Prostate gland (tissue), 2 donors: ENCODE measurements around the gene PCDHA11. TPM values are rescaled to one million over a fixed set of nuclear protein-coding genes. Genes with fewer than 3 reads are reported as not detected.
"Not testable (repeated sequence)": the region's sequence is repeated elsewhere in the genome, so short reads cannot be mapped to it uniquely, and the experiment has no call there.

Source experiments
- DNase-seq: peaks from one replicate; pipeline ENCODE4 v3.0.0-alpha.2; 2019; ENCODE audit warnings: low spot score
- H3K27ac ChIP-seq, 2 donors: fragments of 200-600 bp; sonication (generic); 2 replicates each; pipeline ENCODE4 v1.5.1; 2017 to 2019
- H3K27me3 ChIP-seq: fragments of 200-600 bp; sonication (generic); replicated peaks from 2 replicates; pipeline ENCODE4 v1.5.1; 2019; ENCODE audit not compliant: insufficient read depth
- H3K36me3 ChIP-seq, 2 donors: fragments of 200-600 bp; sonication (generic); 1 replicate in 1 of 2; 2 replicates in 1 of 2; pipeline versions ENCODE4 v1.5.1 to v1.8.1; 2017 to 2019
- H3K4me1 ChIP-seq: fragments of 200-600 bp; sonication (generic); replicated peaks from 2 replicates; pipeline ENCODE4 v1.5.1; 2019
- H3K4me3 ChIP-seq, 2 donors: fragments of 200-600 bp; sonication (generic); 2 replicates each; pipeline ENCODE4 v1.5.1; 2017 to 2019
- H3K9me3 ChIP-seq: fragments of 200-600 bp; sonication (generic); 2 replicates; pipeline ENCODE4 v1.5.1; 2017
- POLR2A ChIP-seq: fragments of 450-650 bp; IDR thresholded peaks from one replicate; pipeline ENCODE4 v1.6.1; 2016; ENCODE audit warnings: antibody characterized with exemption, mild to moderate bottlenecking
- POLR2AphosphoS5 ChIP-seq: sonication (generic); formaldehyde crosslinking; IDR thresholded peaks from one replicate; pipeline ENCODE4 v1.6.1; 2017; ENCODE audit warnings: antibody characterized with exemption
- WGBS: methylation state at CpG from one replicate; pipeline ENCODE4 v1.1.5; 2018; 5-methylcytosine and 5-hydroxymethylcytosine counted together
- intact Hi-C: fragments of 100-400 bp; cut with DNase I; formaldehyde crosslinking; loops from one replicate; pipeline ENCODE4 v1.14.2; 2022
- total RNA-seq, 2 donors: library from RNA; depleted of rRNA; stranded (reverse); fragments of >200 nt; gene quantifications; one replicate each; pipeline ENCODE4 v1.1.0, GENCODE V29; 2016
- TF ChIP-seq, protein P1 (sequence below), 4 experiments: fragments of 200-600 bp in 2 of 4; fragments of 450-650 bp in 2 of 4; sonication (generic) in 2 of 4; IDR thresholded peaks; 1 replicate in 3 of 4; 2 replicates in 1 of 4; pipeline ENCODE4 v1.5.1; 2016 to 2019; ENCODE audit warnings: antibody characterized with exemption in 4 of 4, mild to moderate bottlenecking in 2 of 4, moderate library complexity in 2 of 4

Gene PCDHA11
- total RNA-seq, 2 donors from 2014 or later = 0.85 to 1.5 TPM

DNA sequence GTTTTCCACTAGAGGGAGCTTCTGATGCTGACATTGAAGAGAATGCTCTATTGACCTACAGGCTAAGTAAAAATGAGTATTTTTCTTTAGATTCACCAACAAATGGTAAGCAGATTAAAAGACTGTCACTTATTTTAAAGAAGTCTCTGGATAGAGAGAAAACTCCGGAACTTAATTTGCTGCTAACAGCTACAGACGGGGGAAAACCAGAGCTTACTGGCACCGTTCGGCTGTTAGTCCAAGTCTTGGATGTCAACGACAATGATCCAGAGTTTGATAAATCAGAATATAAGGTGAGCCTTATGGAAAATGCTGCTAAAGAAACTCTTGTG is 764 bp downstream of the PCDHA11 start:
- Histone ChIP-seq H3K36me3 (no peaks in the 10 kb centered on the region), H3K27me3 (no peaks in the 10 kb centered on the region), H3K4me3 (no peak overlapping the region), H3K9me3 (no peaks in the 10 kb centered on the region), H3K27ac (no peak overlapping the region), H3K4me1 (no peaks in the 10 kb centered on the region)
- DNase-seq = no peak
- 47% methylated on average over 5 of the region's 5 CpGs for WGBS
- no peak for TF ChIP-seq POLR2A
- no peak for TF ChIP-seq POLR2AphosphoS5
- TF ChIP-seq, protein P1, sequence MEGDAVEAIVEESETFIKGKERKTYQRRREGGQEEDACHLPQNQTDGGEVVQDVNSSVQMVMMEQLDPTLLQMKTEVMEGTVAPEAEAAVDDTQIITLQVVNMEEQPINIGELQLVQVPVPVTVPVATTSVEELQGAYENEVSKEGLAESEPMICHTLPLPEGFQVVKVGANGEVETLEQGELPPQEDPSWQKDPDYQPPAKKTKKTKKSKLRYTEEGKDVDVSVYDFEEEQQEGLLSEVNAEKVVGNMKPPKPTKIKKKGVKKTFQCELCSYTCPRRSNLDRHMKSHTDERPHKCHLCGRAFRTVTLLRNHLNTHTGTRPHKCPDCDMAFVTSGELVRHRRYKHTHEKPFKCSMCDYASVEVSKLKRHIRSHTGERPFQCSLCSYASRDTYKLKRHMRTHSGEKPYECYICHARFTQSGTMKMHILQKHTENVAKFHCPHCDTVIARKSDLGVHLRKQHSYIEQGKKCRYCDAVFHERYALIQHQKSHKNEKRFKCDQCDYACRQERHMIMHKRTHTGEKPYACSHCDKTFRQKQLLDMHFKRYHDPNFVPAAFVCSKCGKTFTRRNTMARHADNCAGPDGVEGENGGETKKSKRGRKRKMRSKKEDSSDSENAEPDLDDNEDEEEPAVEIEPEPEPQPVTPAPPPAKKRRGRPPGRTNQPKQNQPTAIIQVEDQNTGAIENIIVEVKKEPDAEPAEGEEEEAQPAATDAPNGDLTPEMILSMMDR (IDR thresholded peaks at IDR 0.05) = no peak
- intact Hi-C loops = no loop called here

DNA sequence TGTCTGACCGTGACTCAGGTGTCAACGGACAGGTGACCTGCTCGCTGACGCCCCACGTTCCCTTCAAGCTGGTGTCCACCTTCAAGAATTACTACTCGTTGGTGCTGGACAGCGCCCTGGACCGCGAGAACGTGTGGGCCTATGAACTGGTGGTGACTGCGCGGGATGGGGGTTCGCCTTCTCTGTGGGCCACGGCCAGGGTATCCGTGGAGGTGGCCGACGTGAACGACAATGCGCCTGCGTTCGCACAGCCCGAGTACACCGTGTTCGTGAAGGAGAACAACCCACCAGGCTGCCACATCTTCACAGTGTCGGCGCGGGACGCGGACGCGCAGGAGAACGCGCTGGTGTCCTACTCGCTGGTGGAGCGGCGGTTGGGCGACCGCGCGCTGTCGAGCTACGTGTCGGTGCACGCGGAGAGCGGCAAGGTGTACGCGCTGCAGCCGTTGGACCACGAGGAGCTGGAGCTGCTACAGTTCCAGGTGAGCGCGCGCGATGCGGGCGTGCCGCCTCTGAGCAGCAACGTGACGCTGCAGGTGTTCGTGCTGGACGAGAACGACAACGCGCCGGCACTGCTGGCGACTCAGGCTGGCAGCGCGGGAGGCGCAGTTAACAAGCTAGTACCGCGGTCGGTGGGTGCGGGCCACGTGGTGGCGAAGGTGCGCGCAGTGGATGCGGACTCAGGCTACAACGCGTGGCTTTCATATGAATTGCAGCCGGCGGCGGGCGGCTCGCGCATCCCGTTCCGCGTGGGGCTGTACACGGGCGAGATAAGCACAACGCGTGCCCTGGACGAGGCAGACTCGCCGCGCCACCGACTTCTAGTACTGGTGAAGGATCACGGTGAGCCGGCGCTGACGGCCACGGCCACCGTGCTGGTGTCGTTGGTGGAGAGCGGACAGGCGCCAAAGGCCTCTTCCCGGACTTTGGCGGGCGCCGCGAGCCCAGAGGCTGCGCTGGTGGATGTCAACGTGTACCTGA is 1.8 kb downstream of the PCDHA11 start:
- Histone ChIP-seq H3K4me3 (no peak overlapping the region), H3K36me3 (no peaks in the 10 kb centered on the region), H3K27me3 (no peaks in the 10 kb centered on the region), H3K4me1 (no peaks in the 10 kb centered on the region), H3K27ac (no peak overlapping the region), H3K9me3 (no peaks in the 10 kb centered on the region)
- intact Hi-C loops = no loop called here
- TF ChIP-seq POLR2AphosphoS5 = no peak
- TF ChIP-seq, protein P1 (IDR thresholded peaks at IDR 0.05) = no peak
- no peak for TF ChIP-seq POLR2A
- 44% methylated on average over 92 of the region's 114 CpGs for WGBS
- no peak for DNase-seq

DNA sequence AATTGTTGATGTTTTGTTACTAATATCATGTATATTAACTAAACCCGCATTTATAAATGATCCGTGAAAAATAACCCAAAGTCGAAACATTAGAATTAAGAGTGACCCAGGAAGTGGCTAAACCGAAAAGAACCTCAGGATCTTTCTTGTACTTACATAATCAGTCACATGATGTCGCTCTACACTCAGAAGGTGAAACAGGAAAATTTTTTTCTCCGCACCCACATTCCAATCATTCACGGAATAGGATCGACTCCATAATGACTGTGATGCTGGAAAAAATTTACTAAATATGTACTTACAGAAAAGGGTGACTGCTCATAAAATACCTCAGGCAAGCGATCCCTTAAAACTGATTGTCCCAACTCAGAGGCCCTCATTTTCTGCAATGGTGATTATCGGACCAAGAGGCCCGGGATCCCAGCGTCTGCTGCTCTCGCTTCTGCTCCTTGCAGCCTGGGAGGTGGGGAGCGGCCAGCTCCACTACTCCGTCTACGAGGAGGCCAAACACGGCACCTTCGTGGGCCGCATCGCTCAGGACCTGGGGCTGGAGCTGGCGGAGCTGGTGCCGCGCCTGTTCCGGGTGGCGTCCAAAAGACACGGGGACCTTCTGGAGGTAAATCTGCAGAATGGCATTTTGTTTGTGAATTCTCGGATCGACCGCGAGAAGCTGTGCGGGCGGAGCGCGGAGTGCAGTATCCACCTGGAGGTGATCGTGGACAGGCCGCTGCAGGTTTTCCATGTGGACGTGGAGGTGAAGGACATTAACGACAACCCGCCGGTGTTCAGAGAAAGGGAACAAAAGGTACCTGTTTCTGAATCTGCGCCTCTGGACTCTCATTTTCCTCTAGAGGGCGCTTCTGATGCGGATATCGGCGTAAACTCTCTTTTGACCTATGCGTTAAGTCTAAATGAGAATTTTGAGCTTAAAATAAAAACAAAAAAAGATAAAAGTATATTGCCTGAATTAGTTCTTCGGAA is 6.6 kb downstream of the PCDHA11 start, which contains the start of gene PCDHA12:
PCDHA12 (plus strand) TSS at position 224 of the 981 bp plus-strand sequence; CDS start at position 389, 165 bp downstream.
- 15% methylated on average over 47 of the region's 47 CpGs for WGBS
- Histone ChIP-seq H3K27me3 (no peaks in the 10 kb centered on the region), H3K27ac (no peak within 1 kb of the TSS), H3K36me3 (no peaks in the 10 kb centered on the region), H3K9me3 (no peaks in the 10 kb centered on the region), H3K4me1 (no peaks in the 10 kb centered on the region), H3K4me3 (no peak within 1 kb of the TSS)
- no peak for DNase-seq
- TF ChIP-seq, protein P1 (IDR thresholded peaks at IDR 0.05) = no peak
- no peak for TF ChIP-seq POLR2AphosphoS5
- TF ChIP-seq POLR2A = no peak
- intact Hi-C loops = no loop called here

DNA sequence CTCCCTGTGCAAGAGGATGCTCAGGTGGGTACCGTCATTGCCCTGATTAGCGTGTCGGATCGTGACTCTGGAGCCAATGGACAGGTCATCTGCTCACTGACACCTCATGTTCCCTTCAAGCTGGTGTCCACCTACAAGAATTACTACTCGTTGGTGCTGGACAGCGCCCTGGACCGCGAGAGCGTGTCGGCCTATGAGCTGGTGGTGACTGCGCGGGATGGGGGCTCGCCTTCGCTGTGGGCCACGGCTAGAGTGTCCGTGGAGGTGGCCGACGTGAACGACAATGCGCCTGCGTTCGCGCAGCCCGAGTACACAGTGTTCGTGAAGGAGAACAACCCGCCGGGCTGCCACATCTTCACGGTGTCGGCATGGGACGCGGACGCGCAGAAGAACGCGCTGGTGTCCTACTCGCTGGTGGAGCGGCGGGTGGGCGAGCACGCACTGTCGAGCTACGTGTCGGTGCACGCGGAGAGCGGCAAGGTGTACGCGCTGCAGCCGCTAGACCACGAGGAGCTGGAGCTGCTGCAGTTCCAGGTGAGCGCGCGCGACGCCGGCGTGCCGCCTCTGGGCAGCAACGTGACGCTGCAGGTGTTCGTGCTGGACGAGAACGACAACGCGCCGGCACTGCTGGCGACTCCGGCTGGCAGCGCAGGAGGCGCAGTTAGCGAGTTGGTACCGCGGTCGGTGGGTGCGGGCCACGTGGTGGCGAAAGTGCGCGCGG is 7.9 kb downstream of the PCDHA11 start:
- 46% methylated on average over 66 of the region's 80 CpGs for WGBS
- H3K9me3 ChIP-seq, H3K27ac ChIP-seq, H3K36me3 ChIP-seq, H3K27me3 ChIP-seq, H3K4me3 ChIP-seq, DNase-seq, H3K4me1 ChIP-seq, intact Hi-C loops: not testable (repeated sequence)

DNA sequence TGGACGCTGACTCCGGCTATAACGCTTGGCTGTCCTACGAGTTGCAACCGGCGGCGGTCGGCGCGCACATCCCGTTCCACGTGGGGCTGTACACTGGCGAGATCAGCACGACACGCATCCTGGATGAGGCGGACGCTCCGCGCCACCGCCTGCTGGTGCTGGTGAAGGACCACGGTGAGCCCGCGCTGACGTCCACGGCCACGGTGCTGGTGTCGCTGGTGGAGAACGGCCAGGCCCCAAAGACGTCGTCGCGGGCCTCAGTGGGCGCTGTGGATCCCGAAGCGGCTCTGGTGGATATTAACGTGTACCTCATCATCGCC is 8.5 kb downstream of the PCDHA11 start:
- 35% methylated on average over 12 of the region's 37 CpGs for WGBS
- H3K36me3 ChIP-seq = no peaks in the 10 kb centered on the region
- TF ChIP-seq POLR2AphosphoS5 (no peak), POLR2A (no peak)
- TF ChIP-seq, protein P1 (IDR thresholded peaks at IDR 0.05) = no peak
- H3K4me1 ChIP-seq = no peaks in the 10 kb centered on the region
- H3K27ac ChIP-seq = no peak overlapping the region
- DNase-seq = no peak
- H3K4me3 ChIP-seq = no peak overlapping the region
- no peaks in the 10 kb centered on the region for H3K9me3 ChIP-seq
- intact Hi-C loops = no loop called here
- H3K27me3 ChIP-seq = no peaks in the 10 kb centered on the region
